Measurements from ENCODE around the gene ALKBH3.

Gene ALKBH3

DNA sequence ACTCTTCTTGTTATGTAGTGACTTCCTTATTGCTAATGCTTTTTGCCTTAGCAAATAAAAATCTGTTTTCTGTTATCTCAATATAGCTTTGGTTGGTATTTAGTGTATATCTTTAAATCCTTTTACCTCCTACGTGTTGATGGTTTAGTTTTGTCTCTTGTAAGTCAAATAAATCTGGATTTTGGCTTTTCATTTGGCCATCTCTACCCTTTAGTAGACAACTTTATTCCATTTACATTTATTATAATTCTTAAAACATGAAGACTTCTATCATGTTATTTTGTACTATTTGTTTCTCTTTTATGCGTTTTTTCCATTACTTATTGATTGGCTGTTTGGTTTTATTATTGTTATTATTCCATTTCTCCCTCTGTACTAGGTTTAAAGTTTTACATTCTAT lies 19.5 kb upstream of the ALKBH3 start:
- H3K4me3 ChIP-seq (ENCODE audit: low read length), result no peak overlapping the region

DNA sequence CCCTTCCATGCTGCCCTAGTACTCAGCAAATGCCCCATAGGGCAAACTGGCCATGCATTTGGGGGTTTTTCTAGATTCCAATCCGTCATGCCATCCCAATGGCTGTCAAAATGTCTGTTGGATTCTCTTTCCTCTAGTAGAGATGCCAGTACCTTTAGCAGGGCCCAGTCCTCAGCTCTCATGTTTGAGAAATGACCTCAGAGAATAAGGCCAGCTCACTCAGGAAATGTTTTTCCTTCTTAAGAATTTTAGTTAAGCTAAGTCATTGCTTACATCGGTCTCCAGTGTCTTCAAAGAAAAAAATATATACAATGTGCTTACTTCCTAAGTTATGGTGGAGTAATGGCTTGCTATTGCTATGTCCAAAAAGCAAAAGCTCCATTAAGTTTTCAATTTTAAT lies 14.1 kb upstream of the ALKBH3 start:
- no peak overlapping the region for H3K4me3 ChIP-seq (ENCODE audit: low read length)
- H3K9ac ChIP-seq (ENCODE audit: low read length), result no peak overlapping the region
- H3K9me3 ChIP-seq (ENCODE audit: control insufficient read depth, low read depth, low read length), result no peaks in the 10 kb centered on the region
- no peaks in the 10 kb centered on the region for H3K36me3 ChIP-seq (ENCODE audit: control insufficient read depth, low read depth, low read length)
- H3K27me3 ChIP-seq (ENCODE audit: control insufficient read depth, insufficient read depth, low read length), result peaks cover 29% of the 10 kb centered on the region
- H3K4me1 ChIP-seq (ENCODE audit: control insufficient read depth, low read depth, low read length), result no peaks in the 10 kb centered on the region
- no peak overlapping the region for H3K27ac ChIP-seq (ENCODE audit: low read length)

More for the DNA sequence above, 19.5 kb upstream of the ALKBH3 start:
- peaks cover 2% of the 10 kb centered on the region for H3K36me3 ChIP-seq (ENCODE audit: control insufficient read depth, low read depth, low read length)
- no peaks in the 10 kb centered on the region for H3K27me3 ChIP-seq (ENCODE audit: control insufficient read depth, insufficient read depth, low read length)
- H3K27ac ChIP-seq (ENCODE audit: low read length), result no peak overlapping the region
- no peak overlapping the region for H3K9ac ChIP-seq (ENCODE audit: low read length)
- H3K4me1 ChIP-seq (ENCODE audit: control insufficient read depth, low read depth, low read length), result no peaks in the 10 kb centered on the region
- no peaks in the 10 kb centered on the region for H3K9me3 ChIP-seq (ENCODE audit: control insufficient read depth, low read depth, low read length)

DNA sequence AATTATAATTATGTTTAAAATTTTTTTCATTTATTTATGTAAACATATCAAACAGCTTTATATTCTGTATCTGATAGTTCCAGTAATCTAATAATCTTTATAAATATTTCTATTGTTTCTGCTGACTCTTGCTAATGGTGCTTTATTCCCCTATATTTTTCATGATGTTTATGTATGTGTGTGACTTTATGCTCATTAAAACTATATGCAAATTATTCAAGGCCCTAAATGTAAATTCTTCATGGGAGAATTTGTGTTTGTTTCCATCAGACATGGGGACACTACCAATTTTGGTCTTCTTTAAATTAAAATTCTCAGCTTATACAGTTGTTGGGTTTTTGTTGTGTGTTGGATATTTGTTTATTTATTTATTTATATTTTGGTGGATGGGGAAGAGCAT lies 13.7 kb upstream of the ALKBH3 start:
- H3K27me3 ChIP-seq (ENCODE audit: control insufficient read depth, insufficient read depth, low read length), result peaks cover 29% of the 10 kb centered on the region
- no peaks in the 10 kb centered on the region for H3K36me3 ChIP-seq (ENCODE audit: control insufficient read depth, low read depth, low read length)
- no peak overlapping the region for H3K27ac ChIP-seq (ENCODE audit: low read length)
- no peaks in the 10 kb centered on the region for H3K9me3 ChIP-seq (ENCODE audit: control insufficient read depth, low read depth, low read length)
- H3K4me3 ChIP-seq (ENCODE audit: low read length), result no peak overlapping the region
- no peaks in the 10 kb centered on the region for H3K4me1 ChIP-seq (ENCODE audit: control insufficient read depth, low read depth, low read length)
- no peak overlapping the region for H3K9ac ChIP-seq (ENCODE audit: low read length)

DNA sequence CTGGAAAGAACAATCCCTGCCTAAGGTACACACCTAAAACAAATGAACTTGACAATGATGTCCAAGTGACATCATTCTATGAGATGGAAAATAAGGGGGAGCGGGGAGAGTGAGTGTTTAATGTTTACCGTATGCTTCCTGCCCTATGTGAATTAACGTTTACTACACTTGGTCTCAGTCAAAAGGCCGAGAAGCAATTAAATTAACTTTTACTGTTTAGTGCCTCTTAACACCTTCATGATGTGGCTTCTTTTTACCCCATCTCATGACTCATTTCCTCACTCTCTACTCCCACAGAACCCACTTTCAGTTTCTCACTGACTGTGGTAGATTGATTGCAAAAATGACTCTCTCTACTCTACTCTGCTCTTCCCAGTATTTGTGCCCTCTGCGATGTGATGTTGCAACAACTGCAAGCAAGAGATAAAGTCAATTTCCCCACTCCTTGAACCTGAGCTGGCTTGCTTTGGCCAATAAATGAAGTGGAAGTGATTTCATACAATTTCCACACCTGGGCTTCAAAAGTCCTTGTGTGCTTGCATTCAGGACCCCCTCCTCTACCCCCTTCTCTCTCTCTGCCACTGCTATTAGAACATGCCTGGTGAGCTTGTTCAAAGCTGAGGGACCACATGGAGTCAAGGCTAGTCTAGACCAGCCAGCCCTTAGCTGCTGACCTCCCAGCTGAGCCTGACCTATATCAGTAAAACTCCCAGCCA lies 11.6 kb upstream of the ALKBH3 start:
- Histone ChIP-seq H3K9ac (ENCODE audit: low read length) (no peak overlapping the region), H3K4me1 (ENCODE audit: control insufficient read depth, low read depth, low read length) (no peaks in the 10 kb centered on the region), H3K4me3 (ENCODE audit: low read length) (no peak overlapping the region), H3K9me3 (ENCODE audit: control insufficient read depth, low read depth, low read length) (no peaks in the 10 kb centered on the region), H3K27ac (ENCODE audit: low read length) (no peak overlapping the region), H3K36me3 (ENCODE audit: control insufficient read depth, low read depth, low read length) (no peaks in the 10 kb centered on the region), H3K27me3 (ENCODE audit: control insufficient read depth, insufficient read depth, low read length) (peaks cover 43% of the 10 kb centered on the region)

DNA sequence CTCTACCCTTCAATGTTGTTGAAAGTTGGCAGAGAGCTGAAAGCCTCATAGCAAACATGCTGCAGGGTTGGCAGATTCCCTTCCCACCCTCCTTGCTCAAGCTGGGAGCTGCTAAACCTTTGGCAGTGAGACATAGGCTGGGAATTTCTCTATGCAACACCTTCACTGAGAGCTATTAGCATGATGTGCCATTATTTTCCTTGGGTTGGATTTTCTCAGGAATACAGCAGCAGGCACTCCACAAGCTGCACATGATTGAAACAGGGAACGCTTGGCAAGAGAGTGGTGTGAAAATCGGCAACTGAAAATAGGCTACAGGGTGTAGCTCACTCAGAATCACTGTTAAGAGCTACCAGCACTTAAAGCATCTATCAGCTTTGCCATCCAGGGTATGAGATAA lies 9.6 kb upstream of the ALKBH3 start:
- Histone ChIP-seq H3K4me1 (ENCODE audit: control insufficient read depth, low read depth, low read length) (no peaks in the 10 kb centered on the region), H3K4me3 (ENCODE audit: low read length) (no peak overlapping the region), H3K9ac (ENCODE audit: low read length) (no peak overlapping the region), H3K27ac (ENCODE audit: low read length) (no peak overlapping the region), H3K9me3 (ENCODE audit: control insufficient read depth, low read depth, low read length) (no peaks in the 10 kb centered on the region), H3K27me3 (ENCODE audit: control insufficient read depth, insufficient read depth, low read length) (peaks cover 60% of the 10 kb centered on the region), H3K36me3 (ENCODE audit: control insufficient read depth, low read depth, low read length) (no peaks in the 10 kb centered on the region)

DNA sequence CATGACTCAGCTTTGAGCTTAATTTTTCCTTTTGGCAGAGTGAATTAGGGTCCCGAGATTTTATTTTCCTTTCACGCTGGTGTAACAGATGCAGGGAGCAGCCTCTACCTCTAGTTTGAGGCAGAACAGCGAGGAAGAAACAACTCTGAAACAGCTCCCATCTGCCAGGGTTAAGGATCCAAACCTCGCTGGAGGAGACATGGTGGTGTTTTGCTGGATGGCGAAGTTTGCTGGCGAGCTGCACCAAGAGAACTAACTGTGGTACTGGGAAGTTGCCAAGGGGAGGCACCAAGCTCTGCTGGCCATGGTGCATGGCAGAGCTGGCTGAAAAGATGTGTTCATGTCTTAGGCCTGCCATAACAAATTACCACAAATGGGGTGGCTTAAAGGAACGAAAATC lies 7.6 kb upstream of the ALKBH3 start:
- no peak overlapping the region for H3K4me3 ChIP-seq (ENCODE audit: low read length)
- H3K9ac ChIP-seq (ENCODE audit: low read length), result no peak overlapping the region
- H3K27me3 ChIP-seq (ENCODE audit: control insufficient read depth, insufficient read depth, low read length), result peaks cover 69% of the 10 kb centered on the region
- H3K27ac ChIP-seq (ENCODE audit: low read length), result no peak overlapping the region
- H3K36me3 ChIP-seq (ENCODE audit: control insufficient read depth, low read depth, low read length), result no peaks in the 10 kb centered on the region
- no peaks in the 10 kb centered on the region for H3K4me1 ChIP-seq (ENCODE audit: control insufficient read depth, low read depth, low read length)
- H3K9me3 ChIP-seq (ENCODE audit: control insufficient read depth, low read depth, low read length), result no peaks in the 10 kb centered on the region

DNA sequence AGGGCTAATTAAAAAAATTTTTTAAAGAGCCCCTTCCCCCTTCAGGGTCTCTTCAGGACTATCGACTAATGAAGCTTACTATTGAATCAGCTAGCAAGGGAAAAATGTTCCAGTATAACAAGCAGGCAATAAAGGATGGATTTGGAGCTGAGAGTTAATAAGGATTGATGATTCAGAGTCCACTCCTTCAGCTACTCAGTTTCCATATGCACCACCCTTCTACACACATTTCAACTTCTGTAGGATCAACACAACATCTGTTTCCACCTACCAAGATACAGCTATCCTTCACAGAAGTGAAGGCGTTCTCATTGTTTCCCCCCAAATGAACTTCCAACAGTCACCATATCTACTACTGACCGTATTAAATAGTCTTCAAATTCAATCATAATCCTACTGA lies 6.6 kb upstream of the ALKBH3 start:
- Histone ChIP-seq H3K4me3 (ENCODE audit: low read length) (no peak overlapping the region), H3K27ac (ENCODE audit: low read length) (no peak overlapping the region), H3K27me3 (ENCODE audit: control insufficient read depth, insufficient read depth, low read length) (peaks cover 74% of the 10 kb centered on the region), H3K9ac (ENCODE audit: low read length) (no peak overlapping the region), H3K4me1 (ENCODE audit: control insufficient read depth, low read depth, low read length) (no peaks in the 10 kb centered on the region), H3K36me3 (ENCODE audit: control insufficient read depth, low read depth, low read length) (no peaks in the 10 kb centered on the region), H3K9me3 (ENCODE audit: control insufficient read depth, low read depth, low read length) (no peaks in the 10 kb centered on the region)

DNA sequence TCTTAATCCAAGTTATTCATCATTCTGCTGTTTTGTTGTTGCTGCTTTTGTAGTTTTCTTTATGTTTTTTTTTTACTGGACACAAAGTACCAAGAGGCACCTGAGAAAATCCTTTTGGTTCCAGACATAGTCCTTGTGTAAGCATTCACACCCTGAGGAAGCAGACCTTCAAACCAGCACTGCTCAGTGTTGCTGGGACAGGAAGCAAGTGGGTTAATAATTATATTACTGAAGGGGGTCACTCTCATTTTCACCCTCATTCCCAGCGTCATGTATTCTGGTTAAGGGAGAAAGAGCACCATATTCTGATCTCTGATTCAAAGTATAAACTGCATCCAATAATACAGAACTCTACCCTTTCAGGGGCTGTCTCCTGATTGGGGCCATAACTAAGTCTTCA lies 5.9 kb upstream of the ALKBH3 start:
- H3K4me1 ChIP-seq (ENCODE audit: control insufficient read depth, low read depth, low read length), result no peaks in the 10 kb centered on the region
- no peaks in the 10 kb centered on the region for H3K36me3 ChIP-seq (ENCODE audit: control insufficient read depth, low read depth, low read length)
- H3K27ac ChIP-seq (ENCODE audit: low read length), result no peak overlapping the region
- H3K9me3 ChIP-seq (ENCODE audit: control insufficient read depth, low read depth, low read length), result no peaks in the 10 kb centered on the region
- no peak overlapping the region for H3K9ac ChIP-seq (ENCODE audit: low read length)
- H3K27me3 ChIP-seq (ENCODE audit: control insufficient read depth, insufficient read depth, low read length), result peaks cover 74% of the 10 kb centered on the region
- H3K4me3 ChIP-seq (ENCODE audit: low read length), result no peak overlapping the region

DNA sequence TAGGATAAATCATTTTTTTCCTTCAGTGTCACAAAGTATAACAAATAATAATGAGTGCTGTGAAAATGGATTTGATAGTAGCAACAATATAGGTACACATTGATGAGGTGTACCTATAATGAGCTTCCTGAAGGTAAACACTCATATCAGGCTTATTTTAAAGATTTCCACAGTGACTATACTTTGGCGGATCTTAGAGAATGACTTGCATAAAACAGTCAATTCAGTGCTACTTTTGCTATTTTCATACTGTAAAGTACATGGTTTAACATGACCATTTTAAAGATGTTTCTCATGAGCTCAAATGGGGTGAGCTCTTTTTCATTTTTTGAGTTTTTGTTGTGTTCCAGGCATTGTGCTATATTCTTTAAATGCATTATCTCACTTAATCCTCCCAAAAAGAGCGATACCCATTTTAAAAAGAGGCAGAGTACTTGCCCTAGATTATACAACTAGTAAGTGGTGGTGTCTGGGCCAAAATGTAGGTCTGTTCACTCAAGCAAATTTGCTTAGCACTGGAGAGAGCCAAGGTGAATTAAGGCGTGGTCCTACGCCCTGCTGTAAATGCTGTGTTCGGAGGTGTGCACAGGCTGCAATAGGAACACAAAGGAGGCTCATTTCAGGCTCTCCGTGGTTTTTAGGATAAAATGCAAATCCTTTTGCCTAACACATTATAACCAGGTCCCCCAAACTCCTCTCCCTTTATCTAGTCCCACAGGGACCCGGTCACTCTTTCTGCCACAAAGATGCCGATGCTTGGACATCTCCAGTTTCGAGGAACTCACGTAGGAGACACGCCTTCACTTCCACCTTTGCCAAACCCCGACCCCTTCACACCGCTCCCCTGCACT lies 617 bp upstream of the ALKBH3 start:
- Histone ChIP-seq H3K27ac (ENCODE audit: low read length) (no peak overlapping the region), H3K4me3 (ENCODE audit: low read length) (peak overlapping the region; percentile 82), H3K27me3 (ENCODE audit: control insufficient read depth, insufficient read depth, low read length) (peaks cover 42% of the 10 kb centered on the region), H3K36me3 (ENCODE audit: control insufficient read depth, low read depth, low read length) (peaks cover 9% of the 10 kb centered on the region), H3K9ac (ENCODE audit: low read length) (no peak overlapping the region), H3K4me1 (ENCODE audit: control insufficient read depth, low read depth, low read length) (peaks cover 6% of the 10 kb centered on the region), H3K9me3 (ENCODE audit: control insufficient read depth, low read depth, low read length) (no peaks in the 10 kb centered on the region)

DNA sequence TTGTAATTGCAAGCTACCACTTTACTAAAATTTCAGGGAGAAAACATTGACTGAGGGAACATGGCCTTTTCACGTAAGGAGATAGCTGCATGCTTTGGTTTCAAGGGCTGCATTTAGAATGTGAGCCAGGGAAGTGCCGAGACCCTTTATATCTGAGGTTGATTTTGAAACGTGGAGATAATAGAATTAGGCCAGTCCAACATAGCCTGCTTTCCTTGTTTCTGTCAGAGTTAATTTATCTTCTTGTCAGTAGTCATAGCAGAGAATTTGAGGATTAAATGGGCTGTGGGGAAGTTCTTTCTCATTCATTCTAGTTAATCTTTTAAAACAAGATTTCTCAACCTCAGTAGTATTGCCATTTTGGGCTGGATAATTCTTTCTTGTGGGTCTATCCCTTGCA lies 12.2 kb downstream of the ALKBH3 start:
- no peaks in the 10 kb centered on the region for H3K27me3 ChIP-seq (ENCODE audit: control insufficient read depth, insufficient read depth, low read length)
- no peak overlapping the region for H3K4me3 ChIP-seq (ENCODE audit: low read length)
- H3K9me3 ChIP-seq (ENCODE audit: control insufficient read depth, low read depth, low read length), result no peaks in the 10 kb centered on the region
- no peak overlapping the region for H3K27ac ChIP-seq (ENCODE audit: low read length)
- no peak overlapping the region for H3K9ac ChIP-seq (ENCODE audit: low read length)
- H3K36me3 ChIP-seq (ENCODE audit: control insufficient read depth, low read depth, low read length), result peaks cover 19% of the 10 kb centered on the region
- H3K4me1 ChIP-seq (ENCODE audit: control insufficient read depth, low read depth, low read length), result no peaks in the 10 kb centered on the region

DNA sequence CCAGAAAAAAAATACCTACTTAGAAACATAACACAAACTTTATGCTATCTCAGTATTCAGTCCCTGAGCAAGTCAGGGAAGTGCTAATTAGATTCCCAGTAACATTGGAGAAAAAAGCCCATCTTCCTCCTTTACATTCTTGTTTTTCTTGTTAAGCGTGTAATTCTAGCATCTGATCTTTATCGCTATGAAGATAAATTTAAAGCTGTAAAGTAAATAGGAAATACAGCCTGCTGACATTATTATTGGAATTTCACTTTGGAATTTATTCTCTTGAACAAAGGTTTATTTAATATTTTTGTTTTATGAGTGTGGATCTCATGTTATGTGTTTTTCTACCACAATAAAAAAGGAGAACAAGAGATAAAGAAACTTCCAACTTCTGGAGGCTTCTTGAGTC lies 13.9 kb downstream of the ALKBH3 start:
- Histone ChIP-seq H3K27ac (ENCODE audit: low read length) (no peak overlapping the region), H3K4me3 (ENCODE audit: low read length) (no peak overlapping the region), H3K4me1 (ENCODE audit: control insufficient read depth, low read depth, low read length) (no peaks in the 10 kb centered on the region), H3K9me3 (ENCODE audit: control insufficient read depth, low read depth, low read length) (no peaks in the 10 kb centered on the region), H3K27me3 (ENCODE audit: control insufficient read depth, insufficient read depth, low read length) (no peaks in the 10 kb centered on the region), H3K36me3 (ENCODE audit: control insufficient read depth, low read depth, low read length) (peaks cover 25% of the 10 kb centered on the region), H3K9ac (ENCODE audit: low read length) (no peak overlapping the region)

DNA sequence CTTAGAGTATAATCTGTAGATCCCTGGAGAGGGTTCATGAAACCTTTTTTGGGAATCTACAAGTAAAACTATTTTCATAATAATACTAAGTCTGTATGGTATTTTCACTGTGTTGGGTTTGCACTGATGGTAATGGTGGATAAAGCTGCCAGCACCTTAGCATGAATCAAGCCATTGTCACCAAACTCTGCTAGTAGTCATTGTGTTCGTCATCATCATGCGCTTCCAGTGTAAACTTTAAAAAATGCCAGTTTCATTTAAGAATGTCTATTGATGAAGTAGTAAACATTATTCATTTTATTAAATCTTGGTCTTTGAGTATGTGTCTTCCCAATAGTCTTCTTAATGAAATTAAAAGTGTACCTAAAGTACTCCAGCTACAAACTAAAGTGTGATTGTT lies 15.0 kb downstream of the ALKBH3 start:
- Histone ChIP-seq H3K9me3 (ENCODE audit: control insufficient read depth, low read depth, low read length) (no peaks in the 10 kb centered on the region), H3K36me3 (ENCODE audit: control insufficient read depth, low read depth, low read length) (peaks cover 25% of the 10 kb centered on the region), H3K27me3 (ENCODE audit: control insufficient read depth, insufficient read depth, low read length) (no peaks in the 10 kb centered on the region), H3K4me1 (ENCODE audit: control insufficient read depth, low read depth, low read length) (no peaks in the 10 kb centered on the region), H3K27ac (ENCODE audit: low read length) (no peak overlapping the region), H3K4me3 (ENCODE audit: low read length) (no peak overlapping the region), H3K9ac (ENCODE audit: low read length) (no peak overlapping the region)

All from iPS-18a (cell line).